GM23338 (cell line): ENCODE data around the gene SYNDIG1. TPM values are rescaled to one million over a fixed set of nuclear protein-coding genes. Genes with fewer than 3 reads are reported as not detected.

Experiments used
- ATAC-seq: fragments of 200-7000 bp; cut with Tn5 transposase; 3 replicates; pipeline ENCODE4 v1.9.1; 2020
- DNase-seq: peaks from one replicate; pipeline ENCODE4 v3.0.0-alpha.2; 2015; ENCODE audit warnings: low spot score
- H2AFZ ChIP-seq: fragments of 200-600 bp; sonication (generic); 2 replicates; pipeline ENCODE4 v1.8.0; 2016; ENCODE audit warnings: antibody characterized with exemption, mild to moderate bottlenecking, moderate library complexity
- H3F3A ChIP-seq: fragments of 200-600 bp; sonication (generic); replicated peaks from 2 replicates; pipeline ENCODE4 v1.8.0; 2017; ENCODE audit warnings: antibody characterized with exemption, mixed run types, low read depth
- H3K27ac ChIP-seq: fragments of 200-600 bp; sonication (generic); 2 replicates; pipeline ENCODE4 v1.6.1; 2016; ENCODE audit warnings: low read depth
- H3K27me3 ChIP-seq: fragments of 200-600 bp; sonication (generic); 2 replicates; pipeline ENCODE4 v1.8.0; 2016; ENCODE audit warnings: mild to moderate bottlenecking, mixed run types, moderate library complexity; ENCODE audit not compliant: insufficient read depth
- H3K36me3 ChIP-seq: fragments of 200-600 bp; sonication (generic); 2 replicates; pipeline ENCODE4 v1.8.0; 2016; ENCODE audit warnings: mild to moderate bottlenecking; ENCODE audit not compliant: insufficient read depth
- H3K4me1 ChIP-seq: fragments of 200-600 bp; sonication (generic); 2 replicates; pipeline ENCODE4 v1.8.0; 2016; ENCODE audit warnings: mild to moderate bottlenecking, moderate library complexity; ENCODE audit not compliant: insufficient read depth
- H3K4me2 ChIP-seq: fragments of 200-600 bp; sonication (generic); 2 replicates; pipeline ENCODE4 v1.7.1; 2017; ENCODE audit warnings: mixed run types
- H3K4me3 ChIP-seq: fragments of 200-600 bp; sonication (generic); 2 replicates; pipeline ENCODE4 v1.6.1; 2016; ENCODE audit warnings: mixed run types
- H3K79me2 ChIP-seq: fragments of 200-600 bp; sonication (generic); replicated peaks from 2 replicates; pipeline ENCODE4 v1.8.0; 2017; ENCODE audit warnings: mild to moderate bottlenecking; ENCODE audit not compliant: insufficient read depth
- H3K9me2 ChIP-seq: fragments of 200-600 bp; sonication (generic); 2 replicates; pipeline ENCODE4 v1.8.0; 2017; ENCODE audit not compliant: insufficient read depth
- H4K20me1 ChIP-seq: fragments of 200-600 bp; sonication (generic); replicated peaks from 2 replicates; pipeline ENCODE4 v1.8.0; 2017; ENCODE audit warnings: mild to moderate bottlenecking; ENCODE audit not compliant: insufficient read depth
- H3K27ac Mint-ChIP-seq: 2 replicates; pipeline ENCODE4 v1.8.0; 2020; ENCODE audit warnings: inconsistent platforms, mild to moderate bottlenecking, moderate library complexity, mixed read lengths
- H3K27me3 Mint-ChIP-seq: 3 replicates; pipeline ENCODE4 v1.8.0; 2022; ENCODE audit warnings: low read depth, mild to moderate bottlenecking, moderate library complexity, mixed read lengths, inconsistent platforms; ENCODE audit not compliant: insufficient read depth, poor library complexity
- H3K36me3 Mint-ChIP-seq: 3 replicates; pipeline ENCODE4 v1.8.0; 2021; ENCODE audit warnings: low read depth, mild to moderate bottlenecking, inconsistent platforms, moderate library complexity, mixed read lengths
- H3K4me1 Mint-ChIP-seq: 3 replicates; pipeline ENCODE4 v1.8.0; 2020; ENCODE audit warnings: mild to moderate bottlenecking, inconsistent platforms, mixed read lengths
- H3K4me3 Mint-ChIP-seq: 3 replicates; pipeline ENCODE4 v1.8.0; 2021; ENCODE audit warnings: moderate library complexity, mild to moderate bottlenecking, inconsistent platforms, mixed read lengths
- H3K9me3 Mint-ChIP-seq: 3 replicates; pipeline ENCODE4 v1.8.0; 2020; ENCODE audit warnings: moderate library complexity, mild to moderate bottlenecking, inconsistent platforms, mixed read lengths
- CREB1 ChIP-seq: fragments of 250-450 bp; sonication (Bioruptor Pico); IDR thresholded peaks from 2 replicates; pipeline ENCODE4 v1.5.0; 2020; ENCODE audit warnings: low read depth, mild to moderate bottlenecking, moderate library complexity
- EZH2 ChIP-seq: fragments of 200-600 bp; sonication (generic); IDR thresholded peaks from one replicate; pipeline ENCODE4 v1.8.0; 2017; ENCODE audit warnings: antibody characterized with exemption, mild to moderate bottlenecking, low read depth; ENCODE audit not compliant: unreplicated experiment
- JUNB ChIP-seq: IDR thresholded peaks from one replicate; pipeline ENCODE4 v1.6.1; 2016; ENCODE audit warnings: antibody characterized with exemption; ENCODE audit not compliant: unreplicated experiment
- POLR2AphosphoS5 ChIP-seq: IDR thresholded peaks from 2 replicates; pipeline ENCODE4 v1.6.1; 2016; ENCODE audit warnings: antibody characterized with exemption, low read depth
- ZNF114 ChIP-seq: fragments of 250-450 bp; sonication (Bioruptor Pico); IDR thresholded peaks from 2 replicates; pipeline ENCODE4 v1.5.0; 2020; ENCODE audit warnings: mild to moderate bottlenecking, moderate library complexity
- ZNF331 ChIP-seq: fragments of 250-450 bp; sonication (Bioruptor Pico); IDR thresholded peaks from 2 replicates; pipeline ENCODE4 v1.5.0; 2020; ENCODE audit warnings: low read depth, mild to moderate bottlenecking, moderate library complexity
- polyA plus RNA-seq: library from polyadenylated mRNA; unstranded; fragments of >200 nt; fragmentation: Nextera tagmentation; extraction: Ambion mirVana; gene quantifications from 2 replicates; pipeline ENCODE4 v1.2.1, GENCODE V29; 2016
- total RNA-seq: library from RNA; depleted of rRNA; stranded (reverse); fragments of >200 nt; shearing (Covaris generic); gene quantifications from 2 replicates; pipeline ENCODE4 v1.2.3, GENCODE V29; 2014
- TF ChIP-seq, protein P1 (sequence below): IDR thresholded peaks from 2 replicates; pipeline ENCODE4 v1.6.1; 2016; ENCODE audit warnings: antibody characterized with exemption
- TF ChIP-seq, protein P2 (sequence below), 2 experiments: fragments of 200-600 bp in 1 of 2; sonication (generic) in 1 of 2; conservative IDR thresholded peaks; 2 replicates each; pipeline versions ENCODE4 v1.5.1 to v1.6.1; 2016 to 2017; ENCODE audit warnings: antibody characterized with exemption in 2 of 2, low read depth in 2 of 2, mild to moderate bottlenecking in 2 of 2, moderate library complexity in 1 of 2
- TF ChIP-seq, protein P3 (sequence below): fragments of 250-450 bp; sonication (Bioruptor Pico); IDR thresholded peaks from 2 replicates; pipeline ENCODE4 v1.5.0; 2020; ENCODE audit warnings: mild to moderate bottlenecking, moderate library complexity

SYNDIG1 gene
- total and polyA plus RNA-seq, 2 experiments from 2014 or later, result 2.8 to 4.8 TPM

DNA sequence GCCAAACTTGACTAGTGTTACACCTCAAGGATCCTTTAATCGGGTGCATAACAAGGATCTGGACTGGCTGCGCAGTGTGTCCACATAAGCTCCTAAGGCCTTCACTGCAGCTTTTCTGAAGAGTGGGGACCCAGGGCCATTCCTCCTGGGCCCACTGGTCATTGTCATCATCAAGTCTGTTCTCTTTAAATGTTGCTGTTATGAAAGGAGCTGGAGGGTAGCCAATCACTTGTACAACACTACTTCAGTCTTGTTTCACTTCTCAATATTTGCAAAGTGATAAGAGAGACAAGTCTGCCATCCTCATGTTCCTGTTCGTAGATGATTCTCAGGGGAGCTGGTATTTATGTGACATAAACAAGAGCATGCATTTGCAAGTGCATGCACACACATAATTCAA is 149.8 kb downstream of the SYNDIG1 start:
- Histone ChIP-seq H4K20me1 (no peaks in the 10 kb centered on the region), H3K4me2 (no peak overlapping the region), H3K36me3 (no peaks in the 10 kb centered on the region), H3F3A (no peaks in the 10 kb centered on the region), H3K4me3 (no peak overlapping the region), H3K79me2 (no peaks in the 10 kb centered on the region), H3K27ac (no peak overlapping the region), H2AFZ (no peak overlapping the region), H3K9me2 (no peaks in the 10 kb centered on the region), H3K4me1 (no peaks in the 10 kb centered on the region), H3K27me3 (no peaks in the 10 kb centered on the region)
- H3K27ac Mint-ChIP-seq, result no peak overlapping the region
- peaks cover 9% of the 10 kb centered on the region; the same call in 2 of the 3 replicates for H3K9me3 Mint-ChIP-seq
- no peak overlapping the region for H3K4me3 Mint-ChIP-seq
- no peak for ATAC-seq
- peaks cover 3% of the 10 kb centered on the region; the same call in 1 of the 3 replicates for H3K36me3 Mint-ChIP-seq
- TF ChIP-seq, protein P1, sequence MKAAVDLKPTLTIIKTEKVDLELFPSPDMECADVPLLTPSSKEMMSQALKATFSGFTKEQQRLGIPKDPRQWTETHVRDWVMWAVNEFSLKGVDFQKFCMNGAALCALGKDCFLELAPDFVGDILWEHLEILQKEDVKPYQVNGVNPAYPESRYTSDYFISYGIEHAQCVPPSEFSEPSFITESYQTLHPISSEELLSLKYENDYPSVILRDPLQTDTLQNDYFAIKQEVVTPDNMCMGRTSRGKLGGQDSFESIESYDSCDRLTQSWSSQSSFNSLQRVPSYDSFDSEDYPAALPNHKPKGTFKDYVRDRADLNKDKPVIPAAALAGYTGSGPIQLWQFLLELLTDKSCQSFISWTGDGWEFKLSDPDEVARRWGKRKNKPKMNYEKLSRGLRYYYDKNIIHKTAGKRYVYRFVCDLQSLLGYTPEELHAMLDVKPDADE, result no peak
- TF ChIP-seq POLR2AphosphoS5 (no peak), ZNF331 (CRISPR knock-in tag) (no peak), JUNB (no peak), ZNF114 (CRISPR knock-in tag) (no peak), EZH2 (no peak), CREB1 (no peak)
- TF ChIP-seq, protein P2, sequence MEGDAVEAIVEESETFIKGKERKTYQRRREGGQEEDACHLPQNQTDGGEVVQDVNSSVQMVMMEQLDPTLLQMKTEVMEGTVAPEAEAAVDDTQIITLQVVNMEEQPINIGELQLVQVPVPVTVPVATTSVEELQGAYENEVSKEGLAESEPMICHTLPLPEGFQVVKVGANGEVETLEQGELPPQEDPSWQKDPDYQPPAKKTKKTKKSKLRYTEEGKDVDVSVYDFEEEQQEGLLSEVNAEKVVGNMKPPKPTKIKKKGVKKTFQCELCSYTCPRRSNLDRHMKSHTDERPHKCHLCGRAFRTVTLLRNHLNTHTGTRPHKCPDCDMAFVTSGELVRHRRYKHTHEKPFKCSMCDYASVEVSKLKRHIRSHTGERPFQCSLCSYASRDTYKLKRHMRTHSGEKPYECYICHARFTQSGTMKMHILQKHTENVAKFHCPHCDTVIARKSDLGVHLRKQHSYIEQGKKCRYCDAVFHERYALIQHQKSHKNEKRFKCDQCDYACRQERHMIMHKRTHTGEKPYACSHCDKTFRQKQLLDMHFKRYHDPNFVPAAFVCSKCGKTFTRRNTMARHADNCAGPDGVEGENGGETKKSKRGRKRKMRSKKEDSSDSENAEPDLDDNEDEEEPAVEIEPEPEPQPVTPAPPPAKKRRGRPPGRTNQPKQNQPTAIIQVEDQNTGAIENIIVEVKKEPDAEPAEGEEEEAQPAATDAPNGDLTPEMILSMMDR (conservative IDR thresholded peaks at IDR 0.05; ENCODE audit: low read depth in 2 of 2), result no peak
- TF ChIP-seq, protein P3, sequence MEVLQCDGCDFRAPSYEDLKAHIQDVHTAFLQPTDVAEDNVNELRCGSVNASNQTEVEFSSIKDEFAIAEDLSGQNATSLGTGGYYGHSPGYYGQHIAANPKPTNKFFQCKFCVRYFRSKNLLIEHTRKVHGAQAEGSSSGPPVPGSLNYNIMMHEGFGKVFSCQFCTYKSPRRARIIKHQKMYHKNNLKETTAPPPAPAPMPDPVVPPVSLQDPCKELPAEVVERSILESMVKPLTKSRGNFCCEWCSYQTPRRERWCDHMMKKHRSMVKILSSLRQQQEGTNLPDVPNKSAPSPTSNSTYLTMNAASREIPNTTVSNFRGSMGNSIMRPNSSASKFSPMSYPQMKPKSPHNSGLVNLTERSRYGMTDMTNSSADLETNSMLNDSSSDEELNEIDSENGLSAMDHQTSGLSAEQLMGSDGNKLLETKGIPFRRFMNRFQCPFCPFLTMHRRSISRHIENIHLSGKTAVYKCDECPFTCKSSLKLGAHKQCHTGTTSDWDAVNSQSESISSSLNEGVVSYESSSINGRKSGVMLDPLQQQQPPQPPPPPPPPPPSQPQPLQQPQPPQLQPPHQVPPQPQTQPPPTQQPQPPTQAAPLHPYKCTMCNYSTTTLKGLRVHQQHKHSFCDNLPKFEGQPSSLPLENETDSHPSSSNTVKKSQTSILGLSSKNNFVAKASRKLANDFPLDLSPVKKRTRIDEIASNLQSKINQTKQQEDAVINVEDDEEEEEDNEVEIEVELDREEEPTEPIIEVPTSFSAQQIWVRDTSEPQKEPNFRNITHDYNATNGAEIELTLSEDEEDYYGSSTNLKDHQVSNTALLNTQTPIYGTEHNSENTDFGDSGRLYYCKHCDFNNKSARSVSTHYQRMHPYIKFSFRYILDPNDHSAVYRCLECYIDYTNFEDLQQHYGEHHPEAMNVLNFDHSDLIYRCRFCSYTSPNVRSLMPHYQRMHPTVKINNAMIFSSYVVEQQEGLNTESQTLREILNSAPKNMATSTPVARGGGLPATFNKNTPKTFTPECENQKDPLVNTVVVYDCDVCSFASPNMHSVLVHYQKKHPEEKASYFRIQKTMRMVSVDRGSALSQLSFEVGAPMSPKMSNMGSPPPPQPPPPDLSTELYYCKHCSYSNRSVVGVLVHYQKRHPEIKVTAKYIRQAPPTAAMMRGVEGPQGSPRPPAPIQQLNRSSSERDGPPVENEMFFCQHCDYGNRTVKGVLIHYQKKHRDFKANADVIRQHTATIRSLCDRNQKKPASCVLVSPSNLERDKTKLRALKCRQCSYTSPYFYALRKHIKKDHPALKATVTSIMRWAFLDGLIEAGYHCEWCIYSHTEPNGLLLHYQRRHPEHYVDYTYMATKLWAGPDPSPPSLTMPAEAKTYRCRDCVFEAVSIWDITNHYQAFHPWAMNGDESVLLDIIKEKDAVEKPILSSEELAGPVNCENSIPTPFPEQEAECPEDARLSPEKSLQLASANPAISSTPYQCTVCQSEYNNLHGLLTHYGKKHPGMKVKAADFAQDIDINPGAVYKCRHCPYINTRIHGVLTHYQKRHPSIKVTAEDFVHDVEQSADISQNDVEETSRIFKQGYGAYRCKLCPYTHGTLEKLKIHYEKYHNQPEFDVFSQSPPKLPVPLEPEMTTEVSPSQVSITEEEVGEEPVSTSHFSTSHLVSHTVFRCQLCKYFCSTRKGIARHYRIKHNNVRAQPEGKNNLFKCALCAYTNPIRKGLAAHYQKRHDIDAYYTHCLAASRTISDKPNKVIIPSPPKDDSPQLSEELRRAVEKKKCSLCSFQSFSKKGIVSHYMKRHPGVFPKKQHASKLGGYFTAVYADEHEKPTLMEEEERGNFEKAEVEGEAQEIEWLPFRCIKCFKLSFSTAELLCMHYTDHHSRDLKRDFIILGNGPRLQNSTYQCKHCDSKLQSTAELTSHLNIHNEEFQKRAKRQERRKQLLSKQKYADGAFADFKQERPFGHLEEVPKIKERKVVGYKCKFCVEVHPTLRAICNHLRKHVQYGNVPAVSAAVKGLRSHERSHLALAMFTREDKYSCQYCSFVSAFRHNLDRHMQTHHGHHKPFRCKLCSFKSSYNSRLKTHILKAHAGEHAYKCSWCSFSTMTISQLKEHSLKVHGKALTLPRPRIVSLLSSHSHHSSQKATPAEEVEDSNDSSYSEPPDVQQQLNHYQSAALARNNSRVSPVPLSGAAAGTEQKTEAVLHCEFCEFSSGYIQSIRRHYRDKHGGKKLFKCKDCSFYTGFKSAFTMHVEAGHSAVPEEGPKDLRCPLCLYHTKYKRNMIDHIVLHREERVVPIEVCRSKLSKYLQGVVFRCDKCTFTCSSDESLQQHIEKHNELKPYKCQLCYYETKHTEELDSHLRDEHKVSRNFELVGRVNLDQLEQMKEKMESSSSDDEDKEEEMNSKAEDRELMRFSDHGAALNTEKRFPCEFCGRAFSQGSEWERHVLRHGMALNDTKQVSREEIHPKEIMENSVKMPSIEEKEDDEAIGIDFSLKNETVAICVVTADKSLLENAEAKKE, result no peak
- no peaks in the 10 kb centered on the region for H3K27me3 Mint-ChIP-seq
- no peak for DNase-seq
- H3K4me1 Mint-ChIP-seq, result peaks cover 7% of the 10 kb centered on the region
